Endothelial cell of umbilical vein (primary cell): Measurements from ENCODE around the gene PRRT4. TPM values are rescaled to one million over a fixed set of nuclear protein-coding genes. Genes with fewer than 3 reads are reported as not detected.

Experiments
- BruUV-seq: library from RNA; stranded (reverse); fragments of 400-500 nt; replicated peaks from 2 replicates; lab custom pipeline; 2021; lab: Mats Ljungman, UMichigan
- CTCF ChIA-PET: fragments of 300-600, 350-600 bp; sonication (Branson Sonifier 250); formaldehyde crosslinking; loops from one replicate; lab custom pipeline; 2021; ENCODE audit warnings: antibody characterized with exemption, inconsistent platforms; lab: Charles Lee
- POLR2A ChIA-PET: fragments of 300-600, 350-600 bp; sonication (Branson Sonifier 250); formaldehyde crosslinking; loops from one replicate; lab custom pipeline; 2021; ENCODE audit warnings: antibody characterized with exemption, inconsistent platforms; lab: Charles Lee
- DNase-seq: peaks from one replicate; pipeline ENCODE4 v3.0.0-alpha.2; 2011; ENCODE audit warnings: low read depth, low spot score
- FAIRE-seq: peaks from 2 replicates; lab custom pipeline; 2011; peaks lifted over from hg19 to GRCh38; lab: Jason Lieb, UNC
- H2AFZ ChIP-seq: 2 replicates; pipeline ENCODE4 v1.6.0; 2012; ENCODE audit warnings: low read depth, low read length, control low read depth, inconsistent platforms
- H3K27ac ChIP-seq: 2 replicates; pipeline ENCODE4 v1.5.1; 2011; ENCODE audit warnings: low read depth, mild to moderate bottlenecking, control low read depth, low read length, moderate library complexity; ENCODE audit not compliant: insufficient read depth
- H3K27me3 ChIP-seq, 2 experiments: 2 replicates each; pipeline versions ENCODE4 v1.6.0 to v1.6.1; 2011; ENCODE audit warnings: low read length in 2 of 2, mixed read lengths in 1 of 2; ENCODE audit not compliant: control insufficient read depth in 2 of 2, insufficient read depth in 2 of 2
- H3K36me3 ChIP-seq, 2 experiments: 2 replicates in 1 of 2; 3 replicates in 1 of 2; pipeline ENCODE4 v1.5.1; 2011; ENCODE audit warnings: low read length in 2 of 2, mild to moderate bottlenecking in 1 of 2, moderate library complexity in 1 of 2; ENCODE audit not compliant: control insufficient read depth in 2 of 2, insufficient read depth in 2 of 2; ENCODE audit errors: extremely low read depth in 1 of 2
- H3K4me1 ChIP-seq: 3 replicates; pipeline ENCODE4 v1.5.1; 2011; ENCODE audit warnings: mild to moderate bottlenecking, low read length; ENCODE audit not compliant: control insufficient read depth, insufficient read depth; ENCODE audit errors: extremely low read depth
- H3K4me2 ChIP-seq: 2 replicates; pipeline ENCODE4 v1.6.1; 2011; ENCODE audit warnings: low read length, control low read depth, mixed read lengths; ENCODE audit not compliant: insufficient read depth
- H3K4me3 ChIP-seq, 3 experiments: fragments of 200-600 bp in 1 of 3; sonication (generic), shearing (Covaris generic) in 1 of 3; replicated peaks in 1 of 3; 2 replicates each; pipeline ENCODE4 v1.5.1; 2011 to 2016; ENCODE audit warnings: control low read depth in 3 of 3, low read length in 3 of 3, mild to moderate bottlenecking in 2 of 3, inconsistent platforms in 1 of 3, low read depth in 1 of 3, moderate library complexity in 1 of 3; ENCODE audit not compliant: insufficient read depth in 1 of 3
- H3K79me2 ChIP-seq: 2 replicates; pipeline ENCODE4 v1.6.0; 2012; ENCODE audit warnings: low read length, inconsistent platforms; ENCODE audit not compliant: control insufficient read depth, insufficient read depth
- H3K9ac ChIP-seq: replicated peaks from 2 replicates; pipeline ENCODE3; 2011; ENCODE audit warnings: low read length, control low read depth; ENCODE audit not compliant: insufficient read depth; ENCODE audit errors: extremely low read depth
- H3K9me1 ChIP-seq: replicated peaks from 3 replicates; pipeline ENCODE4 v1.6.0; 2011; ENCODE audit warnings: mild to moderate bottlenecking, low read length; ENCODE audit not compliant: control insufficient read depth, insufficient read depth; ENCODE audit errors: extremely low read depth
- H3K9me3 ChIP-seq: replicated peaks from 2 replicates; pipeline ENCODE4 v1.5.1; 2012; ENCODE audit warnings: low read length, inconsistent platforms; ENCODE audit not compliant: control insufficient read depth, insufficient read depth
- H4K20me1 ChIP-seq: replicated peaks from 2 replicates; pipeline ENCODE3; 2011; ENCODE audit warnings: mild to moderate bottlenecking, low read length; ENCODE audit not compliant: control insufficient read depth, insufficient read depth; ENCODE audit errors: extremely low read depth
- CTCF ChIP-seq, 2 donors: IDR thresholded peaks; 1 replicate in 1 of 2; 2 replicates in 1 of 2; pipeline ENCODE4 v1.5.1; 2011; ENCODE audit warnings: low read length in 2 of 2, mild to moderate bottlenecking in 2 of 2, moderate library complexity in 2 of 2, control low read depth in 1 of 2, inconsistent platforms in 1 of 2, low read depth in 1 of 2; ENCODE audit not compliant: insufficient read depth in 1 of 2; ENCODE audit errors: extremely low read depth in 1 of 2
- EZH2 ChIP-seq: IDR thresholded peaks from 2 replicates; pipeline ENCODE4 v1.6.1; 2012; ENCODE audit warnings: borderline replicate concordance, low read depth, mild to moderate bottlenecking, moderate library complexity, low read length, inconsistent platforms; ENCODE audit not compliant: severe bottlenecking
- FOS ChIP-seq: IDR thresholded peaks from 2 replicates; pipeline ENCODE4 v1.6.1; 2011; ENCODE audit warnings: mild to moderate bottlenecking, low read length, moderate library complexity, borderline replicate concordance; ENCODE audit not compliant: insufficient read depth
- GATA2 ChIP-seq: IDR thresholded peaks from 2 replicates; pipeline ENCODE4 v1.7.0; 2011; ENCODE audit warnings: low read depth, mild to moderate bottlenecking, moderate library complexity, mixed read lengths, low read length; ENCODE audit not compliant: insufficient read length, insufficient read depth
- JUN ChIP-seq: IDR thresholded peaks from 2 replicates; pipeline ENCODE4 v1.6.1; 2011; ENCODE audit warnings: borderline replicate concordance, low read depth; ENCODE audit not compliant: insufficient read length, insufficient read depth
- MYC ChIP-seq: IDR thresholded peaks from one replicate; pipeline ENCODE4 v1.6.1; 2011; ENCODE audit warnings: mild to moderate bottlenecking, low read depth, low read length
- POLR2A ChIP-seq: IDR thresholded peaks from 2 replicates; pipeline ENCODE4 v1.6.1; 2012; ENCODE audit warnings: low read depth, mild to moderate bottlenecking, control low read depth, low read length
- POLR2AphosphoS5 ChIP-seq: IDR thresholded peaks from 2 replicates; pipeline ENCODE4 v1.6.1; 2012; ENCODE audit warnings: low read depth, mild to moderate bottlenecking, control low read depth, low read length, moderate library complexity; ENCODE audit not compliant: insufficient read depth
- dilution Hi-C: fragments of 300-500 bp; cut with MboI; formaldehyde crosslinking; loops from one replicate; pipeline ENCODE4 v1.15.0; 2019; ENCODE audit warnings: low sequenced_read_pairs; ENCODE audit not compliant: extremely low pct_ligation_motif_present
- intact Hi-C: fragments of 100-400 bp; cut with micrococcal nuclease; formaldehyde crosslinking; loops from one replicate; pipeline ENCODE4 v1.10.0; 2022
- polyA plus RNA-seq, 4 experiments: library from polyadenylated mRNA; depleted of rRNA in 3 of 4; stranded (reverse) in 3 of 4; unstranded in 1 of 4; fragments of >200 nt; gene quantifications; 2 replicates each; pipeline versions ENCODE4 v1.2.1 to v1.2.3, GENCODE V29; 2011 to 2012; ENCODE audit warnings: missing spikeins in 1 of 4
- total RNA-seq: library from RNA; stranded (reverse); gene quantifications from 2 replicates; pipeline ENCODE4 v1.2.3, GENCODE V29; 2021
- TF ChIP-seq, protein P1 (sequence below): IDR thresholded peaks from 2 replicates; pipeline ENCODE4 v1.6.1; 2011; ENCODE audit not compliant: insufficient read depth, insufficient read length

Gene PRRT4
- total and polyA plus RNA-seq, 2 donors (not counting 3 experiments of a cell fraction or from before 2014, with no cell fraction given), result 0.03 TPM; not detected in 1

- Histone ChIP-seq H3K79me2 (no peaks in the 10 kb centered on the region), H3K27ac (no peak overlapping the region), H3K4me1 (peaks cover 4% of the 10 kb centered on the region), H3K27me3 (peaks cover 56 to 70% of the 10 kb centered on the region in 2 experiments), H3K4me3 (no peak overlapping the region), H3K4me2 (no peak overlapping the region), H3K9ac (no peak overlapping the region), H4K20me1 (no peaks in the 10 kb centered on the region), H2AFZ (no peak overlapping the region), H3K36me3 (no peaks in the 10 kb centered on the region), H3K9me1 (no peaks in the 10 kb centered on the region), H3K9me3 (no peaks in the 10 kb centered on the region)
- dilution Hi-C loops, result no loop called here
- intact Hi-C loops, result no loop called here
- ChIA-PET CTCF (interaction anchor here (1.6 to 5.4 kb wide), 5 partner anchors 10 to 25 kb away, joined by 4 to 24 read pairs (median 7); no protein-coding TSS in a partner anchor), POLR2A (no interaction called here)
- FAIRE-seq (no peak), DNase-seq (no peak)
- BruUV-seq, result no TSS peak
- TF ChIP-seq, protein P1, sequence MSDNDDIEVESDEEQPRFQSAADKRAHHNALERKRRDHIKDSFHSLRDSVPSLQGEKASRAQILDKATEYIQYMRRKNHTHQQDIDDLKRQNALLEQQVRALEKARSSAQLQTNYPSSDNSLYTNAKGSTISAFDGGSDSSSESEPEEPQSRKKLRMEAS, result no peak
- TF ChIP-seq POLR2AphosphoS5, result no peak
These were observed 1.2 kb upstream of the PRRT4 start for GRCh38 chr7:128362670-128363069.

GRCh38 chr7:128360359-128360678 lies 1.2 kb downstream of the PRRT4 start:
- no peak for DNase-seq
- POLR2A ChIA-PET, result no interaction called here
- no peaks in the 10 kb centered on the region for H3K79me2 ChIP-seq
- no peak overlapping the region for H3K4me2 ChIP-seq
- intact Hi-C loops, result loop anchor here (2.0 kb wide), 1 partner anchor 26 kb away; no protein-coding TSS in a partner anchor
- H2AFZ ChIP-seq, result no peak overlapping the region
- no peaks in the 10 kb centered on the region for H3K9me3 ChIP-seq
- no TSS peak for BruUV-seq
- H3K27me3 ChIP-seq, result peaks cover 55 to 58% of the 10 kb centered on the region in 2 experiments
- dilution Hi-C loops, result no loop called here
- H3K27ac ChIP-seq, result no peak overlapping the region
- CTCF ChIA-PET, result interaction anchor here (5.5 kb wide), 1 partner anchor 12 kb away, joined by 37 read pairs; no protein-coding TSS in a partner anchor
- no peak overlapping the region for H3K4me3 ChIP-seq
- no peaks in the 10 kb centered on the region for H3K9me1 ChIP-seq
- no peak for TF ChIP-seq EZH2
- no peak for TF ChIP-seq CTCF (IDR thresholded peaks at IDR 0.05; ENCODE audit: extremely low read depth in 1 of 2, insufficient read depth in 1 of 2, low read depth in 1 of 2, low read length in 2 of 2)
- TF ChIP-seq, protein P1, result no peak
- TF ChIP-seq POLR2AphosphoS5, result no peak
- TF ChIP-seq POLR2A, result no peak
- no peak for TF ChIP-seq FOS
- TF ChIP-seq JUN, result no peak
- TF ChIP-seq MYC, result no peak
- no peak for TF ChIP-seq GATA2
- no peaks in the 10 kb centered on the region for H3K36me3 ChIP-seq
- H3K9ac ChIP-seq, result no peak overlapping the region
- no peaks in the 10 kb centered on the region for H4K20me1 ChIP-seq
- no peak for FAIRE-seq
- H3K4me1 ChIP-seq, result peaks cover 4% of the 10 kb centered on the region
